Measurements from ENCODE around the gene CNBD2.
"Not testable (repeated sequence)": the region's sequence is repeated elsewhere in the genome, so short reads cannot be mapped to it uniquely, and the experiment has no call there.

The CNBD2 gene

DNA sequence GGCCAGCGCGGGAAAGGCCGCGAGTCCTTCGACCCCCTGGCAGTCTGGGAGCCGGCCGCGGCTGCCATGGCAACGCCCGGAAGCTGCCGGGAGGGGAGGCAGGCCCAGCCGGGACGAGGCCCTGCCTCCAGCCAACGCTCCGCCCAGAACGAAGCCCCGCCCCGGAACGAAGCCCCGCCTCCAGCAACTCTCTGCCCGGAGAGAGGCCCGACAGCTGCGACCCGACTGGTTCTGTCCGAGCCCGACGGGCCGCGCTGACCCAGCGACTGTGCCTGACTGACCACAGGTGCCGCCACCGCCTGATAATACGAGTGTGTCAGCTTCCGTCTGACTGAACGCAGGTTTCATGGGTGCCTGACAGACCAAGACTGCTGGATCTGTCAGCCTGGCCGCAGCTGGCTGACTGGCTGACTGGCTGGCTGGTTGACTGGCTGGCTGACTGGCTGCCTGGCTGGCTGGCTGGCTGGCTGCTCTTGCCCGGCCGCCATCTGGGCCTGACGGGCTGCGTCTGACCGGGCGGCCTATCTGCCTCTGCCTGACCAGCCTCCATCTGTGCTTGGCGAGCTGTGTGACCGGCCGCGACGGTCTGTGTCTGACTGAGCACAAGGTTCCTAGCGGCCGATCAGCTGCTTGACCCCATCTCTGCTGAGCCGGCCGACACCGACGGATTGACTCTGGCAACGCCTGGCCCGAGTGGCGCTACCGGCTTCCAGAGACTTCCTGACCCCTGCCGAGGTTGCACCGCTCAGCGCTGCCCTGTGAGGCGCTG is 96.5 kb downstream of the CNBD2 start:
- DNase-seq, result peak; percentile 82 to 92

- no peak for DNase-seq
These were observed 97.1 kb downstream of the CNBD2 start for GRCh38 chr20:36065427-36065998.

- no peak for DNase-seq
These were observed 98.4 kb downstream of the CNBD2 start for GRCh38 chr20:36066777-36067176.

GRCh38 chr20:36068526-36068925 is 100.1 kb downstream of the CNBD2 start:
- DNase-seq, result not testable (repeated sequence)

GRCh38 chr20:36070451-36070850 is 102.1 kb downstream of the CNBD2 start:
- DNase-seq, result no peak

DNA sequence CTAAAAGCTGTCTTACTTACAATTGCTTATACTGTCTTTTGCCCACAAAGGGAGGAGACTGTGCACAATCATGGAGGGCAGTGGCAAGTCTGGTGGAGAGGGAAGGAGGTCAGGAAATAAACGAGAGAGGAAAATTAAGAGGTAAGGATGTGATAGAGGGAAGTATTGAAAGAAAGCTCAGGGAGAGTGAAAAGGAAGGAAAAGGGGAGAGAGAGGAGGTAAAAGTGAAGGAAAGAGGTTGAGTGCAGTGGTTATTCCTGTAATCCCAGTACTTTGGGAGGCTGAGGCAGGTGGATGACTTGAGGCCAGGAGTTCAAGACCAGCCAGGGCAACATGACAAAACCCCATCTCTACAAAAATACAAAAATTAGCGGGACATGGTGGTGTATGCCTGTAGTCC is 103.5 kb downstream of the CNBD2 start:
- no peak for DNase-seq

GRCh38 chr20:36074983-36075382 is 106.6 kb downstream of the CNBD2 start:
- no peak for DNase-seq

DNA sequence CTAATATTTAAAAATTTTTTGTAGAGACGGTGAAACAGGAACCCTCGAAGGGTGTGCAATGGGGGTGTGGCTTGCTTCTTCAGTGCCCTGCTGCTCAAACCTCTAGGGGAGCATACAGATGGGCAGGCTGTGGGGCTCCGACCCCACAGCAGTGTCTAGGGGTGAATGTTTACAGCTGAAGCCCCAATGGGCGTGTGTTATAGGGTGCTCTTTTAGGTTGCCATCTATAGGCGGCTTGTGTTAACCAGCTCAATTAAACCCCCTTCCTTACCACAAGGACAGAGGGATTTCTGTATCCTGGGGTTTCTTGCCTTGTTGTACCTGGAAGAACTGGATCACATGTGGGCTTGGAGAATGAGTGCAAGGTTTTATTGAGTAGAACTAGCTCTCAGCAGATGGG is 109.4 kb downstream of the CNBD2 start:
- not testable (repeated sequence) for DNase-seq

DNA sequence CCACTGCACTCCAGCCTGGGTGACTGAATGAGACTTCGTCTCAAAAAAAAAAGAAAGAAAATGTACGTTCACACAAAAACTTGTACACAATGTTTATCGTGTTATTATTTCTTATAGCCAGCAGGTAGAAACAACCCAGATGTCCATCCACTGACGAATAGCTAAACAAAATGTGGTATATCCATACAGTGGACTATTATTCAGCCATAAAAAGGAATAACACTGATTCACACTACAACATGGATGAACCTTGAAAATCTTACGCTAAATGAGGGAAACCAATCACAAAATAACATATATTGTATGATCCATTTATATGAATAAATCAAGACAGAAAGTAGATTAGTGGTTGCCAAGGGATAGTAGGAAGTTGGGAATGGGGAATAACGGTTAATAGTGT is 111.1 kb downstream of the CNBD2 start:
- no peak for DNase-seq

- not testable (repeated sequence) for DNase-seq
These were observed 111.6 kb downstream of the CNBD2 start for GRCh38 chr20:36079984-36080383.
